Ascending aorta (tissue), 2 donors: ENCODE data around the gene MBD4. TPM values are rescaled to one million over a fixed set of nuclear protein-coding genes. Genes with fewer than 3 reads are reported as not detected.
"Not testable (repeated sequence)": the region's sequence is repeated elsewhere in the genome, so short reads cannot be mapped to it uniquely, and the experiment has no call there.

ENCODE experiments used
- DNase-seq, 2 donors: peaks; one replicate each; pipeline ENCODE4 v3.0.0-alpha.2; 2019; ENCODE audit warnings: low spot score in 2 of 2
- H3K27ac ChIP-seq, 2 donors: fragments of 200-600 bp; sonication (generic); one replicate each; pipeline ENCODE4 v1.5.1; 2016 to 2017; ENCODE audit warnings: mild to moderate bottlenecking in 1 of 2
- H3K27me3 ChIP-seq: fragments of 200-600 bp; sonication (generic); one replicate; pipeline ENCODE4 v1.5.1; 2017
- H3K36me3 ChIP-seq, 2 donors: fragments of 200-600 bp; sonication (generic); one replicate each; pipeline ENCODE4 v1.5.1; 2016
- H3K4me1 ChIP-seq, 2 donors: fragments of 200-600 bp; sonication (generic); one replicate each; pipeline ENCODE4 v1.5.1; 2016 to 2017; ENCODE audit warnings: mild to moderate bottlenecking in 1 of 2
- H3K4me3 ChIP-seq, 2 donors: fragments of 200-600 bp; sonication (generic); one replicate each; pipeline ENCODE4 v1.5.1; 2016 to 2017; ENCODE audit warnings: mild to moderate bottlenecking in 1 of 2
- H3K9me3 ChIP-seq, 2 donors: fragments of 200-600 bp; sonication (generic); one replicate each; pipeline ENCODE4 v1.5.1; 2016
- CTCF ChIP-seq, 3 experiments: fragments of 200-600 bp in 2 of 3; fragments of 450-650 bp in 1 of 3; sonication (generic) in 2 of 3; IDR thresholded peaks; one replicate each; pipeline ENCODE4 v1.5.1; 2016 to 2019; ENCODE audit warnings: antibody characterized with exemption in 3 of 3, mild to moderate bottlenecking in 1 of 3, moderate library complexity in 1 of 3
- intact Hi-C: fragments of 100-400 bp; cut with DNase I; formaldehyde crosslinking; loops from one replicate; pipeline ENCODE4 v1.15.1; 2023
- total RNA-seq: library from RNA; depleted of rRNA; stranded (reverse); fragments of >200 nt; gene quantifications from one replicate; pipeline ENCODE4 v1.1.0, GENCODE V29; 2016

Gene MBD4
- total RNA-seq, 1 donor from 2014 or later: 57.6 TPM

- Histone ChIP-seq H3K27ac (peak overlapping the region in 1 of 2 donors; percentile 34), H3K36me3 (peaks cover 19 to 41% of the 10 kb centered on the region in 2 donors), H3K4me1 (no peaks in the 10 kb centered on the region), H3K27me3 (no peaks in the 10 kb centered on the region), H3K4me3 (no peak overlapping the region), H3K9me3 (no peaks in the 10 kb centered on the region)
- intact Hi-C loops: no loop called here
- DNase-seq: no peak
- TF ChIP-seq CTCF (IDR thresholded peaks at IDR 0.05): no peak
Observed at GRCh38 chr3:129389572-129389937, 50.2 kb downstream of the MBD4 start.

GRCh38 chr3:129388791-129389571, 50.8 kb downstream of the MBD4 start:
- intact Hi-C loops, H3K4me3 ChIP-seq, H3K27me3 ChIP-seq, DNase-seq, H3K4me1 ChIP-seq, H3K9me3 ChIP-seq: not testable (repeated sequence)
- H3K36me3 ChIP-seq: peaks cover 19 to 41% of the 10 kb centered on the region in 2 donors
- peak overlapping the region in 1 of 2 donors; percentile 34 for H3K27ac ChIP-seq

GRCh38 chr3:129387487-129387886, 52.3 kb downstream of the MBD4 start:
- intact Hi-C loops: no loop called here
- Histone ChIP-seq H3K4me1 (no peaks in the 10 kb centered on the region), H3K4me3 (no peak overlapping the region), H3K9me3 (no peaks in the 10 kb centered on the region), H3K36me3 (peaks cover 13 to 29% of the 10 kb centered on the region in 2 donors), H3K27ac (no peak overlapping the region), H3K27me3 (no peaks in the 10 kb centered on the region)
- TF ChIP-seq CTCF (IDR thresholded peaks at IDR 0.05): no peak
- no peak for DNase-seq

- no peaks in the 10 kb centered on the region for H3K4me1 ChIP-seq
- H3K9me3 ChIP-seq: no peaks in the 10 kb centered on the region
- H3K36me3 ChIP-seq: peaks cover 9 to 26% of the 10 kb centered on the region in 2 donors
- H3K4me3 ChIP-seq: no peak overlapping the region
- intact Hi-C loops: no loop called here
- no peaks in the 10 kb centered on the region for H3K27me3 ChIP-seq
- no peak for DNase-seq
- no peak for TF ChIP-seq CTCF (IDR thresholded peaks at IDR 0.05)
- H3K27ac ChIP-seq: no peak overlapping the region
Observed at GRCh38 chr3:129386984-129387383, 52.8 kb downstream of the MBD4 start.

GRCh38 chr3:129385507-129385906, 54.2 kb downstream of the MBD4 start:
- H3K4me1 ChIP-seq: not testable (repeated sequence)

GRCh38 chr3:129384594-129385323, 55.0 kb downstream of the MBD4 start:
- no peaks in the 10 kb centered on the region for H3K9me3 ChIP-seq
- intact Hi-C loops: loop anchor here (5.0 kb wide), 1 partner anchor 548 kb away; no protein-coding TSS in a partner anchor
- H3K36me3 ChIP-seq: peaks cover 6 to 17% of the 10 kb centered on the region in 2 donors
- H3K27ac ChIP-seq: no peak overlapping the region
- no peak overlapping the region for H3K4me3 ChIP-seq
- no peak for DNase-seq
- H3K4me1 ChIP-seq: no peaks in the 10 kb centered on the region
- no peak for TF ChIP-seq CTCF (IDR thresholded peaks at IDR 0.05)
- H3K27me3 ChIP-seq: no peaks in the 10 kb centered on the region

More at GRCh38 chr3:129385507-129385906, 54.2 kb downstream of the MBD4 start:
- H3K27ac ChIP-seq, H3K9me3 ChIP-seq, intact Hi-C loops, H3K4me3 ChIP-seq, DNase-seq, H3K27me3 ChIP-seq: not testable (repeated sequence)
- peaks cover 8 to 17% of the 10 kb centered on the region in 2 donors for H3K36me3 ChIP-seq

GRCh38 chr3:129384103-129384502, 55.6 kb downstream of the MBD4 start:
- intact Hi-C loops: loop anchor here (5.0 kb wide), 1 partner anchor 548 kb away; no protein-coding TSS in a partner anchor
- not testable (repeated sequence) for DNase-seq, H3K27me3 ChIP-seq

More at GRCh38 chr3:129384103-129384502, 55.6 kb downstream of the MBD4 start:
- not testable (repeated sequence) for H3K4me1 ChIP-seq, H3K27ac ChIP-seq, H3K4me3 ChIP-seq, H3K9me3 ChIP-seq
- H3K36me3 ChIP-seq: peaks cover 6 to 10% of the 10 kb centered on the region in 2 donors
